Measurements from ENCODE around the gene DBP. TPM values are rescaled to one million over a fixed set of nuclear protein-coding genes. Genes with fewer than 3 reads are reported as not detected.

Gene DBP
- total and polyA plus RNA-seq, 2 of the 13 experiments (the other 11 are each of a cell fraction or from before 2014, with no cell fraction given), result 1.7 to 5.8 TPM

- TF ChIP-seq ZBTB40 (IDR thresholded peaks at IDR 0.05), result no peak
- no peak for TF ChIP-seq ZBTB40 (CRISPR knock-in tag; IDR thresholded peaks at IDR 0.05)
- no peak for TF ChIP-seq ZNF512B (CRISPR knock-in tag; IDR thresholded peaks at IDR 0.05; ENCODE audit: borderline replicate concordance)
- TF ChIP-seq MTF2 (CRISPR knock-in tag; IDR thresholded peaks at IDR 0.05; ENCODE audit: borderline replicate concordance), result no peak
- TF ChIP-seq REPIN1 (CRISPR knock-in tag; IDR thresholded peaks at IDR 0.05; ENCODE audit: borderline replicate concordance, low read depth), result no peak
- TF ChIP-seq ZNF275 (CRISPR knock-in tag; IDR thresholded peaks at IDR 0.05; ENCODE audit: borderline replicate concordance), result no peak
- TF ChIP-seq ZNF441 (CRISPR knock-in tag; IDR thresholded peaks at IDR 0.05; ENCODE audit: borderline replicate concordance), result no peak
- 0 out of 2 replicates have a peak, but pooled peaks have one; percentile 7 for TF ChIP-seq MED1 (CRISPR knock-in tag; IDR thresholded peaks at IDR 0.05)
- TF ChIP-seq JARID2 (CRISPR knock-in tag; IDR thresholded peaks at IDR 0.05; ENCODE audit: insufficient replicate concordance), result no peak
- no peak for TF ChIP-seq ZNF773 (CRISPR knock-in tag; IDR thresholded peaks at IDR 0.05; ENCODE audit: borderline replicate concordance)
These were observed 1.8 kb downstream of the DBP start (continued) for GRCh38 chr19:48635263-48635965.

All from HepG2 (cell line).